Activated CD4-positive, alpha-beta T cell treated with anti-CD3 and anti-CD28 coated beads, Interleukin-2, amount 50 U/mL, for 24 hours (primary cell): ENCODE data around the gene PLLP.

Experiments used
- DNase-seq, 2 donors: peaks; one replicate each; pipeline ENCODE4 v3.0.0-alpha.2; 2020; ENCODE audit warnings: low read depth in 1 of 2, low spot score in 1 of 2

PLLP gene

GRCh38 chr16:57284209-57284951 is at the start of gene PLLP:
Gene PLLP, minus strand, starts transcription at chr16:57284672. Its CDS starts 132 bp downstream, at chr16:57284540.
- DNase-seq = peak in 1 of 2 donors; percentile 11

- no peak for DNase-seq
These were observed 48.9 kb upstream of the PLLP start for GRCh38 chr16:57333402-57333801.

GRCh38 chr16:57331355-57331754 is 46.9 kb upstream of the PLLP start:
- no peak for DNase-seq

- DNase-seq = no peak
These were observed 45.4 kb upstream of the PLLP start for GRCh38 chr16:57329718-57330327.

GRCh38 chr16:57325458-57325857 is 41.0 kb upstream of the PLLP start:
- no peak for DNase-seq

GRCh38 chr16:57324749-57325148 is 40.3 kb upstream of the PLLP start:
- no peak for DNase-seq

- DNase-seq = no peak
These were observed 35.2 kb upstream of the PLLP start for GRCh38 chr16:57319646-57320045.

- no peak for DNase-seq
These were observed 33.9 kb upstream of the PLLP start for GRCh38 chr16:57318240-57318970.

- DNase-seq = no peak
These were observed 32.0 kb upstream of the PLLP start for GRCh38 chr16:57316390-57317017.

- no peak for DNase-seq
These were observed 30.9 kb upstream of the PLLP start for GRCh38 chr16:57315416-57315815.

- DNase-seq = no peak
These were observed 29.8 kb upstream of the PLLP start for GRCh38 chr16:57314161-57314785.

GRCh38 chr16:57313509-57313908 is 29.0 kb upstream of the PLLP start:
- no peak for DNase-seq

- DNase-seq = no peak
These were observed 26.3 kb upstream of the PLLP start for GRCh38 chr16:57310801-57311200.

GRCh38 chr16:57308041-57308440 is 23.6 kb upstream of the PLLP start:
- DNase-seq = no peak

GRCh38 chr16:57307365-57307764 is 22.9 kb upstream of the PLLP start:
- no peak for DNase-seq

- no peak for DNase-seq
These were observed 22.3 kb upstream of the PLLP start for GRCh38 chr16:57306676-57307341.

GRCh38 chr16:57305159-57305811 is 20.8 kb upstream of the PLLP start:
- DNase-seq = no peak

- no peak for DNase-seq
These were observed 19.9 kb upstream of the PLLP start for GRCh38 chr16:57304169-57305061.

GRCh38 chr16:57303910-57304168 is 19.4 kb upstream of the PLLP start:
- DNase-seq = no peak
